Smooth muscle cell (in vitro differentiated cells): ENCODE data around the gene CHML. TPM values are rescaled to one million over a fixed set of nuclear protein-coding genes. Genes with fewer than 3 reads are reported as not detected.

ENCODE experiments used
- DNase-seq: peaks from one replicate; lab custom pipeline; 2025; ENCODE audit not compliant: unreplicated experiment; lab: John Stamatoyannopoulos, UW
- H2AFZ ChIP-seq: fragments of 200-600 bp; sonication (generic); 2 replicates; pipeline ENCODE4 v1.6.0; 2016; ENCODE audit warnings: antibody characterized with exemption, low read depth, mild to moderate bottlenecking
- H3F3A ChIP-seq: fragments of 200-600 bp; sonication (generic); 2 replicates; pipeline ENCODE4 v1.6.0; 2017; ENCODE audit warnings: antibody characterized with exemption, low read depth
- H3K27ac ChIP-seq: fragments of 200-600 bp; sonication (generic); 2 replicates; pipeline ENCODE4 v1.5.1; 2016; ENCODE audit warnings: low read depth, mild to moderate bottlenecking
- H3K27me3 ChIP-seq: fragments of 200-600 bp; sonication (generic); 2 replicates; pipeline ENCODE4 v1.6.1; 2016; ENCODE audit warnings: low read depth, mild to moderate bottlenecking
- H3K36me3 ChIP-seq: fragments of 200-600 bp; sonication (generic); 2 replicates; pipeline ENCODE4 v1.5.1; 2016; ENCODE audit warnings: low read depth
- H3K4me1 ChIP-seq: fragments of 200-600 bp; sonication (generic); 2 replicates; pipeline ENCODE4 v1.5.1; 2016; ENCODE audit warnings: low read depth
- H3K4me2 ChIP-seq: fragments of 200-600 bp; sonication (generic); 2 replicates; pipeline ENCODE4 v1.6.0; 2016; ENCODE audit warnings: mild to moderate bottlenecking
- H3K4me3 ChIP-seq: fragments of 200-600 bp; sonication (generic); 2 replicates; pipeline ENCODE4 v1.5.1; 2016; ENCODE audit warnings: mild to moderate bottlenecking
- H3K79me2 ChIP-seq: fragments of 200-600 bp; sonication (generic); 2 replicates; pipeline ENCODE4 v1.6.0; 2016; ENCODE audit warnings: low read depth, mild to moderate bottlenecking
- H3K9ac ChIP-seq: fragments of 200-600 bp; sonication (generic); 2 replicates; pipeline ENCODE4 v1.6.0; 2016; ENCODE audit warnings: low read depth
- H3K9me3 ChIP-seq: fragments of 200-600 bp; sonication (generic); replicated peaks from 2 replicates; pipeline ENCODE4 v1.5.1; 2016; ENCODE audit warnings: low read depth
- H4K20me1 ChIP-seq: fragments of 200-600 bp; sonication (generic); 2 replicates; pipeline ENCODE4 v1.6.0; 2016; ENCODE audit warnings: low read depth
- WGBS: methylation state at CpG from one replicate; pipeline ENCODE4 v1.1.7; 2016; ENCODE audit warnings: low lambda C conversion rate; 5-methylcytosine and 5-hydroxymethylcytosine counted together
- polyA plus RNA-seq: library from polyadenylated mRNA; unstranded; fragments of >200 nt; fragmentation: Nextera tagmentation; extraction: Ambion mirVana; gene quantifications from 2 replicates; pipeline ENCODE4 v1.2.1, GENCODE V29; 2016
- total RNA-seq: library from RNA; depleted of rRNA; stranded (reverse); fragments of >200 nt; gene quantifications from 2 replicates; pipeline ENCODE4 v1.2.3, GENCODE V29; 2014
- TF ChIP-seq, protein P1 (sequence below): fragments of 200-600 bp; sonication (generic); IDR thresholded peaks from 2 replicates; pipeline ENCODE4 v1.5.1; 2017; ENCODE audit warnings: borderline replicate concordance, mild to moderate bottlenecking, antibody characterized with exemption; ENCODE audit not compliant: insufficient read depth, poor library complexity, severe bottlenecking

Gene CHML
- total and polyA plus RNA-seq, 2 experiments from 2014 or later = 2.3 to 11.3 TPM

DNA sequence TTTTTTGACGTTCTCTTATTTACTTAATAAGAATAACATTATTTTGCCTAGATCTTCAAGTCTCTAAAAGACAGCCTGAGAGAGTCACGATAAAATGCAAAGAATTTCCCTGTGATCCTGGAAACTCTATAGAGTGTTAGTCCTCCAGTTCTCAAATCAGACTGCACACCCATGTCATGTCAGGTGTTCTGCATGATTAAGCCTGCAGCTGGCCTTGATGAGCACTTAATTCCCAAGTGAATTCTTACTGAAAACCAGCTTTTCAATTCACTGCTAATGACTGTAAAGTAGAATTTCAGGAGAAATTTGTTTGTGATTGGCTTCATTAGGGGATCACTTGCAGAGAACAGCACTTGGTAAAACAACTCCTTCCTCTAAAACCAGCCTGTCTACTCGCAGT is 41.9 kb downstream of the CHML start:
- DNase-seq = no peak
- Histone ChIP-seq H2AFZ (no peak overlapping the region), H3K79me2 (no peaks in the 10 kb centered on the region), H3K4me1 (no peaks in the 10 kb centered on the region), H3K9me3 (no peaks in the 10 kb centered on the region), H3K27me3 (no peaks in the 10 kb centered on the region), H3K36me3 (no peaks in the 10 kb centered on the region), H3K4me3 (no peak overlapping the region), H3K27ac (no peak overlapping the region), H3F3A (no peaks in the 10 kb centered on the region), H3K4me2 (no peak overlapping the region), H3K9ac (no peak overlapping the region), H4K20me1 (no peaks in the 10 kb centered on the region)
- 83% methylated on average over 3 of the region's 3 CpGs for WGBS
- TF ChIP-seq, protein P1, sequence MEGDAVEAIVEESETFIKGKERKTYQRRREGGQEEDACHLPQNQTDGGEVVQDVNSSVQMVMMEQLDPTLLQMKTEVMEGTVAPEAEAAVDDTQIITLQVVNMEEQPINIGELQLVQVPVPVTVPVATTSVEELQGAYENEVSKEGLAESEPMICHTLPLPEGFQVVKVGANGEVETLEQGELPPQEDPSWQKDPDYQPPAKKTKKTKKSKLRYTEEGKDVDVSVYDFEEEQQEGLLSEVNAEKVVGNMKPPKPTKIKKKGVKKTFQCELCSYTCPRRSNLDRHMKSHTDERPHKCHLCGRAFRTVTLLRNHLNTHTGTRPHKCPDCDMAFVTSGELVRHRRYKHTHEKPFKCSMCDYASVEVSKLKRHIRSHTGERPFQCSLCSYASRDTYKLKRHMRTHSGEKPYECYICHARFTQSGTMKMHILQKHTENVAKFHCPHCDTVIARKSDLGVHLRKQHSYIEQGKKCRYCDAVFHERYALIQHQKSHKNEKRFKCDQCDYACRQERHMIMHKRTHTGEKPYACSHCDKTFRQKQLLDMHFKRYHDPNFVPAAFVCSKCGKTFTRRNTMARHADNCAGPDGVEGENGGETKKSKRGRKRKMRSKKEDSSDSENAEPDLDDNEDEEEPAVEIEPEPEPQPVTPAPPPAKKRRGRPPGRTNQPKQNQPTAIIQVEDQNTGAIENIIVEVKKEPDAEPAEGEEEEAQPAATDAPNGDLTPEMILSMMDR = no peak

DNA sequence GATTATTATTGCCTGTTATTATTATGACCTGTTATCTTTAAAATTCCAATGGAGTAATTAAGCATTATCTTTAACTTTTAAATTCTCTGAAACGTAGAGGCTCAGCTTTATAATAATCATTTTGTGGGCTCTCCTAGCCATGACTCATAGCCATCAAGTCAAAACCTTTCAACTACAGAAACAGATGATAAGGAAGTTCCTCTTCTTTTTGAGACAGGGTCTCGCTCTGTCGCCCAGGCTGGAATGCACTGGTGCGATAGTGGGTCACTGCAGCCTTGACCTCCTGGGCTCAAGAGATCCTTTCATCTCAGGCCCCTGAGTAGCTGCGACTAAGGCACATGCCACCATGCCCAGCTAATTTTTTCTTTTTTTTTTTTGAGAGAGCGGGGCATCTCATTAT is 43.5 kb downstream of the CHML start:
- H3K79me2 ChIP-seq = no peaks in the 10 kb centered on the region
- H3K4me2 ChIP-seq = no peak overlapping the region
- no peak overlapping the region for H3K4me3 ChIP-seq
- TF ChIP-seq, protein P1 = no peak
- H4K20me1 ChIP-seq = no peaks in the 10 kb centered on the region
- no peaks in the 10 kb centered on the region for H3F3A ChIP-seq
- H3K27ac ChIP-seq = no peak overlapping the region
- H3K9ac ChIP-seq = no peak overlapping the region
- 47% methylated on average over 6 of the region's 6 CpGs for WGBS
- H2AFZ ChIP-seq = no peak overlapping the region
- H3K36me3 ChIP-seq = no peaks in the 10 kb centered on the region
- H3K4me1 ChIP-seq = peaks cover under 1% of the 10 kb centered on the region
- H3K27me3 ChIP-seq = no peaks in the 10 kb centered on the region
- H3K9me3 ChIP-seq = no peaks in the 10 kb centered on the region
- DNase-seq = no peak

- no peak overlapping the region for H2AFZ ChIP-seq
Measured at GRCh38 chr1:241593186-241593585, 47.0 kb downstream of the CHML start.

More at GRCh38 chr1:241593186-241593585, 47.0 kb downstream of the CHML start:
- no peaks in the 10 kb centered on the region for H4K20me1 ChIP-seq
- DNase-seq = no peak
- H3K36me3 ChIP-seq = no peaks in the 10 kb centered on the region
- peak overlapping the region; percentile 34 for H3K9ac ChIP-seq
- 96% methylated on average over 1 of the region's 1 CpG for WGBS
- peaks cover 4% of the 10 kb centered on the region for H3K4me1 ChIP-seq
- H3K27ac ChIP-seq = peak overlapping the region; percentile 94
- TF ChIP-seq, protein P1 = no peak
- no peaks in the 10 kb centered on the region for H3K9me3 ChIP-seq
- H3K4me2 ChIP-seq = no peak overlapping the region
- no peaks in the 10 kb centered on the region for H3K79me2 ChIP-seq
- H3F3A ChIP-seq = peaks cover 3% of the 10 kb centered on the region
- H3K27me3 ChIP-seq = no peaks in the 10 kb centered on the region
- H3K4me3 ChIP-seq = no peak overlapping the region
